Measurements from ENCODE around the gene KIF16B. TPM values are rescaled to one million over a fixed set of nuclear protein-coding genes. Genes with fewer than 3 reads are reported as not detected.

Gene KIF16B
- total RNA-seq, 1 donor from 2014 or later, result 27.4 TPM

GRCh38 chr20:16563066-16563806 lies 10.0 kb downstream of the KIF16B start:
- intact Hi-C loops (cut with DNase I), result no loop called here
- no peak for DNase-seq (ENCODE audit: low spot score)
- no peak for ATAC-seq

DNA sequence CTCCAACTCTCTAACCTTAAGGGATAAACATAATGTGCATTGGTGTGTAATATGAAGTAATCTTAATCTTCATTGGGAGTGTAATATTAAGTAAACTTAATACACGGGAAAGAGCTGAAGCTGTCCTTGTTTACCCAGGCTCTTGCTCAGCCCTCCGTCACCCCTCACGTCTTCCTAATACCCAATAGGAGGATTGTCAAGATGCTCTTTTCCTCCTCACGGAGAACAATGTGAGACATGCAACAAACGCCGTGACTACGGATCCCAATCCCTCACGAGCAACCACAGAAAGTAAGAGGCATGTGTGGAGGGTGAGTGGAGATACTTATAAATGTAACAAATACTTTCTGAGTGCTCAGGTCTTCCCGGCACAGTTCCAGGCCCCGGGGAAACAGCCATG lies 11.0 kb downstream of the KIF16B start:
- no peak for DNase-seq (ENCODE audit: low spot score)
- intact Hi-C loops (cut with DNase I), result no loop called here
- ATAC-seq, result no peak

GRCh38 chr20:16560661-16561060 lies 12.6 kb downstream of the KIF16B start:
- ATAC-seq, result no peak
- intact Hi-C loops (cut with DNase I), result no loop called here
- DNase-seq (ENCODE audit: low spot score), result no peak

GRCh38 chr20:16560216-16560615 lies 13.0 kb downstream of the KIF16B start:
- ATAC-seq (no peak), DNase-seq (ENCODE audit: low spot score) (no peak)
- intact Hi-C loops (cut with DNase I), result no loop called here

- no peak for ATAC-seq
- intact Hi-C loops (cut with DNase I), result no loop called here
Measured at GRCh38 chr20:16556301-16556700, 16.9 kb downstream of the KIF16B start.

DNA sequence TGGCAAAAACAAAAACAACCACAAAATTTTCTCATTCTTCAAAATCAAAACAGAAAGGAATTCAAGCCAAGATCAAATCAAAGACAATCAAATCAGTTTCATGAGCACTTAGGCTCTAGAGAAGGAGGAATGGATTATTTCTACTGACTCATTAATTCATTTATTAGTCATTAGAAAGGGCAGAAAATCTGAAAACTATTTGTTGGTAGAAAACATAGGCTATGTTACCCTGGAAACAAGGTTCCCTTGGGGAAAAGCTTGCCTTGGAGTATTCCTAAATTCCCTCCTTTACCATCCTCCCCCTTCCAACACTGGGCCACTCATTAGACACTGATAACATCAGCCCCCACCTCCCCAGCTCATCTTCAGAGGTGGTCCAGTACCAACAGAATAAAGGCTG lies 17.5 kb downstream of the KIF16B start:
- no peak for ATAC-seq
- intact Hi-C loops (cut with DNase I), result no loop called here
- no peak for DNase-seq (ENCODE audit: low spot score)

More at GRCh38 chr20:16556301-16556700, 16.9 kb downstream of the KIF16B start:
- no peak for DNase-seq (ENCODE audit: low spot score)

GRCh38 chr20:16554766-16555543 lies 18.3 kb downstream of the KIF16B start:
- intact Hi-C loops (cut with DNase I), result no loop called here
- DNase-seq (ENCODE audit: low spot score), result no peak
- ATAC-seq, result peak; percentile 29

DNA sequence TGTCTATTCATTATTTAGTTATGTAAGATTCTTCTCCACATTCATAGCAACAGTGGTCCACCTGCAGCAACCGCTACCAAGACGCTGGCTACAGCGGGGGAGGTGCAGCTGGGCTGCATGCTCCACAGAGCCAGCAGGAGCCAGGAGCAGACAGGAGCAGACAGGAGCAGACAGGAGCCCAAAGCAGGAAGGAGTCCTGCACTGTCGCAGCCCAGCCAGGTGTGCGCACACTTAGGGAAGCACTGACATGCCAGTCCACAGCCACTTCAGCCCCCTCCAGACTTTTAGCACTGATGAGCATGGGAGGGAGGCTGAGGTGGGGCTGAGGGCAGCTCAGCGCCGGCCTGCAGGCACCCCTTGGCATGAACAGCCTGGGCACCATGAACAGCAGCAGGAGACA lies 19.6 kb downstream of the KIF16B start:
- ATAC-seq (no peak), DNase-seq (ENCODE audit: low spot score) (no peak)
- intact Hi-C loops (cut with DNase I), result no loop called here

GRCh38 chr20:16553101-16553500 lies 20.1 kb downstream of the KIF16B start:
- ATAC-seq (peak; percentile 49), DNase-seq (ENCODE audit: low spot score) (no peak)
- intact Hi-C loops (cut with DNase I), result no loop called here

GRCh38 chr20:16552015-16552414 lies 21.2 kb downstream of the KIF16B start:
- peak; percentile 47 for ATAC-seq
- intact Hi-C loops (cut with DNase I), result no loop called here

GRCh38 chr20:16551607-16552006 lies 21.6 kb downstream of the KIF16B start:
- no peak for DNase-seq (ENCODE audit: low spot score)
- intact Hi-C loops (cut with DNase I), result no loop called here
- ATAC-seq, result no peak

More at GRCh38 chr20:16552015-16552414, 21.2 kb downstream of the KIF16B start:
- DNase-seq (ENCODE audit: low spot score), result no peak

GRCh38 chr20:16548068-16548672 lies 25.1 kb downstream of the KIF16B start:
- no peak for DNase-seq (ENCODE audit: low spot score)
- no peak for ATAC-seq
- intact Hi-C loops (cut with DNase I), result no loop called here

DNA sequence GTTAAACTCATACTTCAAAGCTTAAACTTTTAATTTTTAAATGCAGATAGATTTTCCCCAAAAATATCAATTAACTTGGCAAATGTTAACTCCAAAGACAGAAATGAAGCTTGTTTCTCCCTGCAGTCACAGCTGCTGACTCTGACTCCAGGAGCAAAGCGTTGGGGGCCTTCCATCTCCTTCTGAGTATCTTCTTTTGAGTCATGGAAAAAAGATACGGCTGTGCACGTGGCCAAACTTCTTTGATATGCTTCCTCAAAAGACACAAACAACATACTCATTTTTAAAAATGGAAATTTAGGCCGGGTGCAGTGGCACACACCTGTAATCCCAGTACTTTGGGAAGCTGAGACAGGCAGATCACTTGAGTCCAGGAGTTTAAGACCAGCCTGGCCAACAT lies 28.3 kb downstream of the KIF16B start:
- intact Hi-C loops (cut with DNase I), result no loop called here
- DNase-seq (ENCODE audit: low spot score) (no peak), ATAC-seq (no peak)

DNA sequence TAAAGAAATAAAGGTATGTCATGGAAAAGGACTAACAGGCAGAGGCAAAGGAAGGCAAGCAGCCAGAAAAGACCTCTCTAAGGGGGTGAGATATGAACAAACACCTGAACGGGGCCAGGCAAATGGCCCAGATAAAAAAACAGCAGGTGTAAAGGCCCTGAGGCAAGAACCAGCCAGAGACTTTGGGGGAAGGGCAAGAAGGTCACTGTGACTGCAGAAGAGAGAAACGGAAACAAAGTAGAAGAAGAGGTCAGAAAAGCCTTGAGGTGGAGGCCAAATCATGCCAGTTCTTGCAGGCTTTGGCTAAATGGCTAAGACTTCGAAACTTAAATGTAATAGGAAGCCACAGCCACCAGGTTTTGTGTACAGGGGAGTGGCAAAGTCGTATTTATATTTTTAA lies 30.8 kb downstream of the KIF16B start:
- DNase-seq (ENCODE audit: low spot score) (no peak), ATAC-seq (no peak)
- intact Hi-C loops (cut with DNase I), result no loop called here

DNA sequence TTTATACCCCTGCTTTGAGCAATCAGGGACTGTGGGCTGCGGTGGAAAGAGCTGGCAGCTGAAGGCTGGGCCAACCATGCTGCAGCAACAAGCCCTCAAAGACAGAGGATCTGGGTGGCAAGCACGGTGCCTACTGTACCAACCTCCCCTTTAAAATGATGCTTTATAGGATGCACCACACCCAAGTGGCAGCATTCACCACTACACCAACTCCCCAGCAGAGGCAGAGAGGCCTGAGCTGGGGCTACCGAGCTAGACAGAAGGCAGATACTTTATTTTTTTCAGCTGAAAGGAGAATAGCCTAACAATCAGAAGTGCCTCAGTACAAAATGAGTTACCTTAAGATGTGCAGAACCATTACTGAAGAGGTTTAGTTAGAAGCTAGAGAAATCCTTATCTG lies 31.4 kb downstream of the KIF16B start:
- intact Hi-C loops (cut with DNase I), result no loop called here
- DNase-seq (ENCODE audit: low spot score) (no peak), ATAC-seq (no peak)

GRCh38 chr20:16541226-16541625 lies 32.0 kb downstream of the KIF16B start:
- ATAC-seq (peak; percentile 73), DNase-seq (ENCODE audit: low spot score) (no peak)
- intact Hi-C loops (cut with DNase I), result no loop called here

GRCh38 chr20:16539280-16540021 lies 33.8 kb downstream of the KIF16B start:
- no peak for ATAC-seq
- no peak for DNase-seq (ENCODE audit: low spot score)
- intact Hi-C loops (cut with DNase I), result no loop called here

DNA sequence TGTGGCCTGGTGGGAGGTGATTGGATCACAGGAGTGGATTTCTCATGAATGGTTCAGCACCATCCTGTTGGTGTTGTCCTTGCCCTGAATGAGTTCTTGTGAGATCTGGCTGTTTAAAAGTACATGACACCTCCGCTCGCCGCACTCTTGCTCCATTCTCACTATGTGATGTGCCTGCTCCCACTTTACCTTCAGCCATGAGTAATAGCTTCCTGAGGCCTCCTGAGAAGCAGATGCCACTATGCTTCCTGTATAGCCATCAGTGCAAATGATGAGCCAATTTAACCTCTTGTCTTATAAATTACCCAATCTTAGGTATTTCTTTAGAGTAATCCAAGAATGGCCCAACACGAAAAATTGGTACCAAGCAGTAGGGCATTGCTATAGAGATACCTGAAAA lies 34.5 kb downstream of the KIF16B start:
- DNase-seq (ENCODE audit: low spot score) (no peak), ATAC-seq (no peak)
- intact Hi-C loops (cut with DNase I), result no loop called here

GRCh38 chr20:16537918-16538317 lies 35.3 kb downstream of the KIF16B start:
- ATAC-seq (no peak), DNase-seq (ENCODE audit: low spot score) (no peak)
- intact Hi-C loops (cut with DNase I), result no loop called here

Measured in sciatic nerve (tissue), 2 donors.